Measurements from ENCODE around the gene MAN2B2.

- no peak for TF ChIP-seq CTCF (IDR thresholded peaks at IDR 0.05)
- no peak for TF ChIP-seq POLR2A (IDR thresholded peaks at IDR 0.05)
- no peak for TF ChIP-seq EP300 (IDR thresholded peaks at IDR 0.05)
- TF ChIP-seq POLR2AphosphoS5 (IDR thresholded peaks at IDR 0.05): no peak
These were observed 48.3 kb upstream of the MAN2B2 start for GRCh38 chr4:6526671-6527091.
